HG03571 (cell line): Measurements from ENCODE around the gene LRMDA.
"Not testable (repeated sequence)": the region's sequence is repeated elsewhere in the genome, so short reads cannot be mapped to it uniquely, and the experiment has no call there.

Experiments used
- ATAC-seq: cut with Tn5 transposase; IDR thresholded peaks from one replicate; pipeline ENCODE4 v1.9.1; 2021; ENCODE audit not compliant: unreplicated experiment

Gene LRMDA

DNA sequence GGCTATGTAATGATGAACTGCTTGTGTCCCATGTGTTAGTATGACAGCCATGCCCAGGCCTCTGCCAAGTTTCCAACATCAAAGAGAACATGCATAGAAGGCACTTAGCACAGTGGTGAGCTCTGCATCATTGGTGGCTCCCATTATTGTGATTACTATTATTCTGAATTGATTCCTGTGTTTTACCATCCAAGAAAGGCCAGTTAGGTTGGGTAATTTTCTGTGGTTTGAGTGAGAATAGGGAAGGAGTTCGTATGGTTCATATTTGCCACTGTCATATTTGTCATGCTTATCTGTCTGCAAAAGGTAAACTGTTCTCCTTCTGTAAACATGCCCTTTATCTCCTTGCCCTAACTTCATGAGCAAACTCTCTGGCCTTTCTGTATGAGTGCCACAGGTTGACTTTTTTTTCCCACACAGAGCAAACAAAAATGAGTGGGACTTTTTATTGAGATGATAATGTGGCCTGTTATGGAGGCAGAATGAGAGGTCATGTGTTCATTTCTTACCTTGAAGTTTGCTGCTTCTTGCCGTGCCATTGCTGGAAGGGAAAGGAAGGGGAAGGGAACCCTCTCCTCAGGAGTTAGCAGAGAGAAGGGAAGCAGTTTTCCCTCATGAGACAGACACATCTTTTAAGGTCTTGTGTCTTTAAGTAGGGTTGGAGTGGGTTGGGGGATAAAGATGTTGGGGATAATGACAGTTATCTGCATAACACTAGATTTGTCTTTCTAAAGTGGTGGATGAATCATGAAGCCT, 301.9 kb downstream of the LRMDA start:
- no peak for ATAC-seq

DNA sequence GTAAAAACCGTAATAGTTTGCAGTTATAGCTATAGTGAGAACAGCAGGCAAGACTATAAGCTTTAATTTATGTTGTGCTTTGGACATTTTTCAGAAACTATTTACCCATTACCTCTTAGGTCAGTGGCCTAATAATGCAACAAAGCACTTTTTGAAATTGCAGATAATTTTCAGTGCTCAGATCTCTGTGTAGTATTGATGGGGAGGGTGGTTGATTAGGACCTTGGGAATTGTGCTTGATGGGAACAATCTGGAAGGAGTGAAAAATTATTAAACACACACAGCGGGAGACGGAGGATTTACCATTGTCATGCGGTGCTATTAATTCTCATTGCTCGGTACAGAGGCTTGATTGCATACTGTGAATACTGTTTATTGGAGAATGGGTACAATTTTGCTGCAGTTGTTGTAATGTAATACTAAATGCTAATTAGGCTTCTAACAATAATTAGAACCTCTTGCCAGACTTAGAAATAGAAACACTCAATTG, 304.8 kb downstream of the LRMDA start:
- no peak for ATAC-seq

DNA sequence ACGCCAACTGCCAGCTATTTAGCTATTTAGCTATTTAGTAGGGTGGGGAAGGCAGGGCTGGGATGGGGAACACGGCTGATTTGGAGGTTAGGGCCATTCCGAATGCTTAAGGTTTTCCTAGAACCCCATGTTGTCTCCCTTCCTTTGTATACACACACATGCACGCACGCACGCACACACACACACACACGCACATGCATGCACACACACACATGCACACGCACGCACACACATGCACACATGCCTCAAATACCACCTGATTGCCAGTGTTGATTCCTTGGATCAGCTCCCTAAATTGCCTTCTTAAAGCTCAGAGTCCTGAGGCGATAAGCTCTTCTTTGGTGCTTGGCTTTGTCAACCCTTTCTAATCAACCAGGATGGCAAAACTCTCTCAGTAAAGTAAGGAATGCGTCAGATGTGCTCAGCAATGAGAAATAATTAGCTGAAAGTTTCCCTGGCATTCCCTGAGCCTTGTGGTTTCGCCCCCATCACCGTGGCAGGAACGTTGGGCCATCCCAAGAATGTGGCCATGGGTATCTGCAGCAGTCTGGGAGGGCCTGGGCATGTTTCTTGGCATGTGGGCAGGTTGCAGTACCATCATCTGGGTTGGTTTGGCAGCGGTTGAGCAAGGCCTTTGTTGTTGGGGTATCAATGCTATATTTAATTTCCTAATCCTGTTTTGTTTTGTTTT, 305.6 kb downstream of the LRMDA start:
- no peak for ATAC-seq

DNA sequence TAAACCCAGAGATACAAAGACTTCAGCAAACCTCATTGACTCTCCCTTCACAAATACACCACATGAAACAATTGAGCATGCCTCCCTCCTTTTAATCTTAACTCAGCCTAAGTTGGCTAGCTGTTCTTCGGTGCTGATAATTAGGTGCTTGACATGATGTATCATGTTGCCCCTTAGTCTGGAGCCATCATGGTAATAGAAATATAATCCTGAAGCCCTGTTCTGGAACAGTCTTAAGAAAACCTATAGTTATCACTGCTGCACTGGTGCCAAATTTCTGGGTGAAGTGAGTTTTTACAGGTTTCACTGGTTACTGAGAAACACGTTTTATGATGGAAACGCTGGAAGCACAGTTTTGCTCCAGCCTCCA, 306.1 kb downstream of the LRMDA start:
- no peak for ATAC-seq

DNA sequence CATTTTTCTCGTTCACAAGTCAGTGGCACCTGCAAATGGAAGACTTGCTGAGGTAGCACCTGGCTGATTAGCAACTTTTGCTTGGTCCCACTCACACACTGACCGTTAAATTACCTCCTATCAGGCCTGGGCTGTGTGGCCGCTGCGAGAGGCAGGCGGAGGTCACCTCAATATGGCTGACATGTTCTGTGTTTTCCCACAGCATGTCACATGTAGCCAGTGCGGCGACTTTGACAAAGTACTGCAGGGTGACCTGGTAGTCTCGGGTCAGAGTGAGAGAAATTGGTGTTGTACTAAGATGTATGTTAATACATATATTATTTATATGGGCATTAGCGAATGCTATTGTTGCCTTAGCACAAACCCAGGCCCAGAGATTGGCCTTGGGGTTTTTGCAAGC, 307.5 kb downstream of the LRMDA start:
- ATAC-seq: no peak

DNA sequence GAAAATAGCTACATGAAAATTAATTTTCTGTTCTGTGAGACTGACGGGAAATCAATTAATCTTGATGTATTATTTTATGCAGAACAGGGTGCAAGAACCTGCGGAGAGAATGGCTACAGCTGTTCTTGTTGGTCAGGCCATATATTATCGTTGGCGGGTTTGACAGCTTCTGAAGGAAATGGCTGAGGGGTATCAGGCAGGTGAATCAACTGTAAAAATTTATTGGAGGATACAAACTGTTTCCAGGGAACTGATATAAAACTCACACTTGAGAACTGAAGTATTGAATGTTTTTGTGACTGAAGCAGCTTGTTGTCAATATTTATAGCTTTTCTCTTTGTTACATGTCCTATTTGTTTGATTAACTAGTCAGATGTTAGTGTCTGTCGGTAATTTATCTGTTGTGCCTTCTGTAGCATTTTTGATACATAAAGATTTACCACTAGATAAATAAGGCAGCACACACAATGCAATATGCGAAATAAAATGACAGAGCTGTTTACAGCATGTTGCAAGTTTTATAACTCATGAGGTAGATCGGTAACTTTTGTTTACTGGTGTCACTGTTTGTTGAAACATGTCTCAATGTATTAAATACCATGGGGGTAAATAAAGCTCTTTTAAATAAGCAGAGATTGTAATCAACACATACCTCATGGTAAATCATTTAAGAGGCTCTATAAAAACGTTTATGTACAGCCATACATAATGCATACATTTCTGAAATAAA, 308.2 kb downstream of the LRMDA start:
- no peak for ATAC-seq

DNA sequence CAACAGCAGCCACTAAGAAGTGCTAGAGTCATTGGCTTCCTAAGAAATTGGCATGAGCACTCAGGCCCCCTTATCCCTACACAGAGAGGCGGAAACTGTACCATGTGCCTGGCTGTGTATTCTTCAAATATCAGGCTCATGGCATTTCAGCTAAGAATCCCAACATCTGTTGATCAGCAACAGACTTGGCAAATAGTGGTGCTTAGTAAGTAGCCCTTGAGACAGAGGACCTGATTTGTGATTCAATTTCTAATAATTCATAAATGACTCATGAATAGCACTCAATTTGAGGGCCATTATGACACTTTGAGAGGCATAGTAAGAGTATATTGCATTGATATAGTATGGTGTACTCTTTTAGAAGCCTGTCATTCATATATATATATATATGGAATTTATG, 309.1 kb downstream of the LRMDA start:
- no peak for ATAC-seq

DNA sequence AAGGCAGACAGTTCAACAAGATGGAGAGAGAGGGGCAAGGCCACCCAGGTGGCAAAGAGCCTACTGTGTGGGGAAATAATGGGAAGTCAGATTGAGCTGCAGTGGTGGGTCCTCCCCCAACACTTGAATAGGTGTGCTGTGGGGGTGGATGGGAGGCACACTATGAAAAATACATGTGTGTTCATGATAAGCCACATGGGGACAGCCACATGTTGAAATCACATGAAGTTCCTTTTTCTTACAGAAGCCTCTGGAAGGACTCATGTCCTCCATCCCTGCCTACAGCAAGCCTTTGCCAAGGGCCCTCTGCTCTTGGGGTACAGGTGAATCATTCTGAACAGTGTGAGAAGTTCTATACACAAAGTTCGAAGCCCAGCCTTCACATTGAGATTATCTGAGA, 310.9 kb downstream of the LRMDA start:
- ATAC-seq: no peak

DNA sequence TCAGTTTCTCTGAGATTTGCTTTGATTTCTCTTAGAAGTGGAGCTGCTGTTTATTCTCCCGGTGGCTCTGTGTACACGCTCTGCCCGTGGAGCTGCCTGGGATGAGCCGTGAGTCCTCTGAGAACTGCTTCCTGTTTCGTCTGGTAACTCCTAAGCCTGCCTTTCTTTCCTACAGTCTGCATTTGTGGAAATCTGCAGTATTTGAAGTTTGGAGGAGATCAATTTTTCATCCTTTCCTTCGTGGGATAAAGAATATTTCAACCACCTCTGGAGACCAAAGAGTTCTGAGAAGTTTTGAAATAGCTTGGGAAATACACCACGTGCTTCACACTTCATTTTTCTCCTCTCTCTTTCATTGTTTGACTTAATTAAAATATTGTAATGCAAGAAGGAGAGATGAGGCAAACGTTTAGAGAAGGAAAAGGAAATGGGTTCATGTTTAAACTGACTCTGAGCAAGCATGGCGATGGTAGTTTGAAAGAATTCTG, 311.9 kb downstream of the LRMDA start:
- no peak for ATAC-seq

DNA sequence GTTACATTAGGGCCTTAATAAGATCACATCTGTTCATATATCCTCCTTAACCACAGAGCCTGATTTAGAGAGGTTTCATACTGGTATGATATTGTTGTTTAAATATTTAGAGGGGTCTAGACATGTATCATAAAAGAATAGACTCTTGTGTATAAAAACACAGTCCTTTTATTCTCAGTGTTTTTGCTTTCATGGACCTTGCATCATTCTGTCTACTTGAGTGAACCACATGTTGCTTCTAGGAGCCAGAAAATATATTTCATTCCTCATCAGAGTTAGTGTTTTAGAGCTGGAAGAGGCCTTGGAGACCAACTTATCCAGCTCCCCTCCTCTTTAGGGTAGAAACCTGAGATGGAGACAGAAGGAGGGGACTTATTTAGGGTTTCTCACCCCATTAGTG, 312.8 kb downstream of the LRMDA start:
- ATAC-seq: no peak

DNA sequence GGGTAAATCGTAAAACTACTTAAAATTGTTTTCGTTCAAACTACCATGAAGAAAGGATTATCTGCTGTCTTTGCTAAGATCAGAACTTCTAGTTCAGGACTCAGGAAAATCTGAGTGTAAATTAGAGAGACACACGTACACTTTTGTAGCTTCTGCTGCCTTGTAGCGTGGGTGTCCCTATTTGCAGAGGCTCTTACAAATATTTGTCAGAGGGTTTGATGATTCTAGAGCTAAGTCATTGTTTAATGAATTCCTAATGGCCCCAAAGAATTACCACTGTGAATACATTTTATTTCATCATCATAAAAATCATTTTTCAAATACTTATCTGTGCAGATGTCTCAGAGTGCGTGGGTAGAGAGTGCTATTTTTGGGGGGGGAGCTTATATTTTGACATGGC, 314.9 kb downstream of the LRMDA start:
- ATAC-seq: no peak

DNA sequence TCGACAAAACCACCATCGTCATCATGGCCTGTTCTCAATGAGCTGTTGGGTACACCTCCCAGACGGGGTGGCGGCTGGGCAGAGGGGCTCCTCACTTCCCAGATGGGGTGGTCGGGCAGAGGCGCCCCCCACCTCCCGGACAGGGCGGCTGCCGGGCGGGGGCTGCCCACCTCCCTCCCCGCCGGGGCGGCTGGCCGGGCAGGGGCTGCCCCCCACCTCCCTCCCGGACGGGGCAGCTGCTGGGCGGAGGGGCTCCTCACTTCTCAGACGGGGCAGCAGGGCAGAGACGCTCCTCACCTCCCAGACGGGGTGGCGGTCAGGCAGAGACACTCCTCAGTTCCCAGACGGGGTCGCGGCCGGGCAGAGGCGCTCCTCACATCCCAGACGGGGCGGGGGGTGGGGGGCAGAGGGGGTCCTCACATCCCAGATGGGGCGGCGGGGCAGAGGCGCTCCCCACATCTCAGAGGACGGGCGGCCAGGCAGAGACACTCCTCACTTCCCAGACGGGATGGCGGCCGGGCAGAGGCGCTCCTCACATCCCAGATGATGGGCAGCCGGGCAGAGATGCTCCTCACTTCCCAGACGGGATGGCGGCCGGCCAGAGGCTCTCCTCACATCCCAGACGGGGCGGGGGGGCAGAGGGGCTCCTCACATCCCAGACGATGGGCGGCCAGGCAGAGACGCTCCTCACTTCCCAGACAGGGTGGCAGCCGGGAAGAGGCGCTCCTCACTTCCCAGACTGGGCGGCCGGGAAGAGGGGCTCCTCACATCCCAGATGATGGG, 318.9 kb downstream of the LRMDA start:
- ATAC-seq: not testable (repeated sequence)

DNA sequence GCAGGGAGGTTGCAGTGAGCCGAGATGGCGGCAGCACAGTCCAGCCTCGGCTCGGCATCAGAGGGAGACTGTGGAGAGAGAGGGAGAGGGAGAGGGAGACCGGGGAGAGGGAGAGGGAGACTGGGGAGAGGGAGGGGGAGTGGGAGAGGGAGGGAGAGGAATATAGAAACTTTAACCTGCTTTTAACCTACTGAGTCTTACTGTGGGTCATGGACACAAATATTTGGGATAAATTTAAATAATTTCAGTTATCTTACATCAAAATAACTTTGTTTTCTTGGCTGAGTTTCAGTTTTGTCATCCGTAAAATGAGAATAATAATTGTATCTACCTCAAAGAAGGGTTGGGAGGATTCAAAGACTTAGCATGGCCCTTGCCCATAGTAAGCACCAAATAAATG, 319.8 kb downstream of the LRMDA start:
- no peak for ATAC-seq

DNA sequence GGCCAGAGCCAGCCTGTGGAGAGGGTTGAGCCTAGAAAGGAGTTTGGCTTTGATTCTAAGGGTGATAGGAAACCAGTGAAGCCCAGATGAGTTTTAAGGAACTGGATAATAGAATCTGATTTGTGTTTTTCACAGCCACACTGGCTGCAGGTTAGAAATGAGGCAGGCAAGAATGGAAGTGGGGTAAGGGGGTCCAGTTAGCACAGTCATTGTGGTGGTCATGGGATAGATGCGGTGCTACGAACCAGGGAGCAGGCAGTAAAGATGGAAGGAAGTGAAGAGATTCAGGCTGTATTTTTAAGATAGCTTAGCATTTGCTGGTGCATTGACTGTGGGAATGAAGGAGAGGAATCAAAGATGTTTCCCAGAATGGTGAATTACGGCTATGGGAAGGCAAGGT, 322.2 kb downstream of the LRMDA start:
- no peak for ATAC-seq

DNA sequence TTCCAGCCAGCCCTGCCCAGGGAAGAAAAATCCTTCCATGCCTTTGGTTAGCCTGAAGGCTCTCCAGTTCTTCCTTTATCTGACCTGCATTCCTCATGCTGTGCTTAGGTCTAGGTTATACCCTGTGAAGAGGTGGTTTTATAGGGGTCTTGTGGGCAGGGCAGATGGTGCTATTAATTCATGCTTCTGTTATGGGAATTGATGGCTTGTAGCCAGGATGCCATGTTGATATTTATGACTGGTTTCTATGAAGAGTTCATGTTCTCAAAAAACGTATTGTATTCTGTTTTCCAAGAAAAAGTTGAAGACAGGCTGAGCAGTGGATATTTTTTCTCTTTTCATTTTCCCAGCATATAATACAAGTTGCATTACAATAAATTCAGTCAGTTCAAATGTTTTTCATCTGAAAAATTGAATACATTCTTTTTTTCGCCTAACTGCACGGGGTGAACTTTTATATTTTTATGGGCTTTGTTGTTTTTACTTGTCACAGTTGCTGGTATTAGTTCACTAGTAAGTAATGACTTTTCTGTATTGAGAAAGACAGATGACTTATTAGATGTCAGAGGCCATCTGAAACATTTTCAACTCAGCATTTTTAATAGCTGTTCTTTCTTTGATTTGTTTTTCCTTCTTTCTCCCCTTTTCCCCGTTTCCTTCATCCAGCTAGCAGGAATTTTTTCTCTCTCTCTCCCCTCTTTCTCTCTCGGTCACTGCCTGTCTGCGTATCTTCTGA, 322.8 kb downstream of the LRMDA start:
- ATAC-seq: no peak

DNA sequence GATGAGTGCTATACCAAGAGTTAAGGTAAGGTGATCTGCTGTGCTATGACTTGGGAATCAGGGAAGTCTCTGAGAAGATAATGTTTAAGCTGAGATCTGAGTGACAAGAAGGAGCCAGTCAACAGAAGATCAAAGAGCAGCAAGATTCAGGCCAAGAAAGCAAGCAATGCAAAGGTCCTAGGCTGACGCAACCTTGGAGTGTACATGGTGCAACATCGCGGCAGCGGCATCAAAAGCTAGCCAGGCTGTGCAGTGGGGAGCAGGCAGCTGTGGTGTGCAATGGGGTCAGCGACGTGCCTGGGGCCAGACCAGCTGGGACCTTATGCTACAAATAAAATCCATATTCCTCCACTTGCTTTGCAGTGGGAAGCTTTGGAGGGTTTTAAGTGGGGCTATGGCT, 324.1 kb downstream of the LRMDA start:
- ATAC-seq: no peak

DNA sequence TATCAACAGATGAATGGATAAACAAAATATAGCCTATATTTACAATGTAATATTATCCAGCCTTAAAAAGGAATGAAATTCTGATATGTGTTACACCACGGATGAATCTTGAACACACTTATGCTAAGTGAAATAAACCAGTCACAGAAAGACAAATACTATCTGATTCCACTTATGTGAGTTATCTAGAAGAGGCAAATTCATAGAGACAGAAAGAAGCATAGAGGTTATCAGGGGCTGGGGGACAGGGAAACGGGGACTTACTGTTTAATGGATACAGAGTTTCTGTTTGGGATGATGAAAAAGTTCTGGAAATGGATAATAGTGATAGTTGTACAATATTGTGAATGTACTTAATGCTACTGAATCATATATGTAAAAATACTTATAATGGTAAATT, 329.9 kb downstream of the LRMDA start:
- no peak for ATAC-seq

DNA sequence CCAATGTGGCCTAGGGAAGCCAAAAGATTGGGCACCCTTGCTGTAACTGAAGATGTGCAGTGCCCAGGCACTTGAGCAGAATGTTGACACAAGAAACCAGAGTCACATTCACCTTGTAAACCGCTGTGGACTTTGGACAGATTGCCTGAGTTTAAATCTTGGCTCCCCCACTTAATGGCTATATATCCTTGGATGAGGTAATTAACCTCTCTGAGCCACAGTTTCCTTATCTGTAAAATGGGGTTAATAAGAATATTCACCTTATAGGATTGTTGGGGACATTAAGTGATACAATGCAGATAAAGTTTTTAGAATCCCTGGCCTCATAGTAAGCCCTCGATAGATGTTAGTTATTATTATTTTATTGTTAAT, 331.0 kb downstream of the LRMDA start:
- ATAC-seq: no peak

DNA sequence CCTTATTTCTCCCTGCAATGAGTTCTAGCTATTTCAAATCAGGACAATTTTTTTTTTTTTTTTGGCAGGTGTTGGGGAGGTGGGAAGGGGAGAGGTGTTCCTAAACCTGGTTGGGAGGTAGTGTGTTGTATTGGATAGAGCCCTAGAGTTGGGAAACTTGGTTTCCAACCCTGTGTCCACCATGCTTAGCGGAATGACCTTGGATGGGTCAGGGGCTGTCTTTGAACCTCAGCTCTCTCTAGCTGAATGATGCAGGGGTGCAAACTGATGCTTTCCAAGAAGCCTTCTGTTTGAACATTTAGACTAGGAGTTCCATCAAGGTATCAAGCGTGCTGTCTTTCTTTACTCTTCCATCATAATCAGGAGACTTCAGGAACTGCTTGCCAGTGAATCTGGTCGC, 332.2 kb downstream of the LRMDA start:
- no peak for ATAC-seq

DNA sequence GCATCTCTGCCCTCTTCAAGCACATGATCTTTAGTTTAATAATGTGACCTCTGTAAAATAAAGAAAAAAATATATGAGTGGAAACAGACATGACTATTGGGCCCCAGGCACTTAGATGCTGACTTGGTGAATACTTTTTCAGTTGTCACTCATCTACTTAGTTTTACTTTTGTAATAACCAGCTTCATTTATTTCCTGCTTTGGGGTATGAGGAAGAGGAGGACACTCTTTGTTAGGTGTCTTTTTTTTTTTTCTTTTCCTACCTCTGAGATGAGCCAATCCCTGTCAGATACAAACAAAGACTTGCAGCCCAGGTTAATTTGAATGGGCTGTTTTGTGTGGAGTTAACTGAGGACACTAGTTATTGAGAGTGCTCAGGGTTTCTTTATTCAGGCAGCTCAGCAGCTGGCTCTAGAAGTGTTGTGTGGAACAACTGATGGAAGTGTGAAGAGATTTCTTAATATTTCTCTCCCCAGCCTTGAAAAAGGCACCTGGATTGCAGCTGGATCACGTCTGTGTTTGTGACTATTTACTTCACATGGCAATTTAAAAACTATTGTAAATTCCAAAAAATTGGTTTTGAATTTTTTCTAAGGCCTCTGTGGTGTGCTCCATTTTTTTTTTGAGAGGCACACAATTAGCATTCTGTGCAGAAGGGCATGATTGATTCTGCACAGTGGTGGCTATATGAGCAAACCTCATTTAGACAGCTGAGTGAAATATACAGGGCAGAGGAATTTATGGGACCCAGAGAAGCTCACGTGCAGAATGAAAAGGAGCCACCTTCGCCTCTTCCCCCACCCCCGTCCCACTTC, 333.8 kb downstream of the LRMDA start:
- no peak for ATAC-seq
